HepG2 (cell line): ENCODE results near the gene TELO2. TPM values are rescaled to one million over a fixed set of nuclear protein-coding genes. Genes with fewer than 3 reads are reported as not detected.

Experiments
- ARNT2 ChIP-seq: sonication (generic); formaldehyde crosslinking; IDR thresholded peaks from 2 replicates; pipeline ENCODE4 v1.8.0; 2022; ENCODE audit warnings: mild to moderate bottlenecking, low read depth, missing genetic modification reagents, moderate library complexity
- BRD4 ChIP-seq: sonication (generic); formaldehyde crosslinking; IDR thresholded peaks from 2 replicates; pipeline ENCODE4 v1.4.0; 2020; ENCODE audit warnings: missing genetic modification reagents
- CENPX ChIP-seq: sonication (generic); formaldehyde crosslinking; IDR thresholded peaks from 2 replicates; pipeline ENCODE4 v1.9.0; 2021; ENCODE audit warnings: mild to moderate bottlenecking, missing genetic modification reagents, moderate library complexity
- CHCHD3 ChIP-seq: sonication (generic); formaldehyde crosslinking; IDR thresholded peaks from 2 replicates; pipeline ENCODE4 v1.8.0; 2022; ENCODE audit warnings: mild to moderate bottlenecking, missing genetic modification reagents, moderate library complexity
- CREB1 ChIP-seq, 2 experiments: fragments of 450-650 bp in 1 of 2; IDR thresholded peaks; 2 replicates each; pipeline ENCODE4 v1.6.1; 2016 to 2017; ENCODE audit warnings: control low read depth in 1 of 2, mild to moderate bottlenecking in 1 of 2, missing compliant biosample characterization in 1 of 2, missing genetic modification characterization in 1 of 2
- CSRNP1 ChIP-seq: sonication (generic); formaldehyde crosslinking; IDR thresholded peaks from 2 replicates; pipeline ENCODE4 v1.8.1; 2023; ENCODE audit warnings: mild to moderate bottlenecking, missing genetic modification reagents
- CTCF ChIP-seq: sonication (generic); formaldehyde crosslinking; IDR thresholded peaks from 2 replicates; pipeline ENCODE4 v1.5.0; 2020; ENCODE audit warnings: mild to moderate bottlenecking, missing genetic modification reagents, moderate library complexity
- ELF1 ChIP-seq: sonication (generic); formaldehyde crosslinking; IDR thresholded peaks from 2 replicates; pipeline ENCODE4 v1.4.0; 2020; ENCODE audit warnings: missing genetic modification reagents
- EP300 ChIP-seq, 3 experiments: sonication (generic) in 1 of 3; formaldehyde crosslinking in 1 of 3; IDR thresholded peaks; 2 replicates each; pipeline versions ENCODE4 v1.5.1 to v1.6.1; 2011 to 2020; ENCODE audit warnings: low read depth in 2 of 3, low read length in 2 of 3, borderline replicate concordance in 1 of 3, improper control_type of control experiment in 1 of 3, mild to moderate bottlenecking in 1 of 3, missing genetic modification reagents in 1 of 3, moderate library complexity in 1 of 3
- EZH2 ChIP-seq: conservative IDR thresholded peaks from 2 replicates; pipeline ENCODE4 v1.6.1; 2012; ENCODE audit warnings: mild to moderate bottlenecking, low read depth, low read length, moderate library complexity
- FOXO1 ChIP-seq: sonication (generic); formaldehyde crosslinking; IDR thresholded peaks from 2 replicates; pipeline ENCODE4 v1.4.0; 2020; ENCODE audit warnings: missing genetic modification reagents
- HMG20A ChIP-seq: IDR thresholded peaks from 2 replicates; pipeline ENCODE4 v1.6.1; 2016; ENCODE audit warnings: borderline replicate concordance
- KDM1A ChIP-seq: IDR thresholded peaks from 2 replicates; pipeline ENCODE4 v1.6.1; 2016; ENCODE audit warnings: missing compliant biosample characterization
- KDM4B ChIP-seq: sonication (generic); formaldehyde crosslinking; IDR thresholded peaks from 2 replicates; pipeline ENCODE4 v1.4.0; 2020; ENCODE audit warnings: missing genetic modification reagents
- MIER3 ChIP-seq: IDR thresholded peaks from 2 replicates; pipeline ENCODE4 v1.6.1; 2016; ENCODE audit warnings: missing compliant biosample characterization, borderline replicate concordance
- MZF1 ChIP-seq: sonication (generic); formaldehyde crosslinking; IDR thresholded peaks from 2 replicates; pipeline ENCODE4 v1.8.1; 2023; ENCODE audit warnings: mild to moderate bottlenecking, missing genetic modification reagents, borderline replicate concordance
- NR2F1 ChIP-seq, 2 experiments: fragments of 450-650 bp in 1 of 2; formaldehyde crosslinking in 1 of 2; IDR thresholded peaks; 2 replicates each; pipeline versions ENCODE4 v1.5.0 to v1.6.1; 2016 to 2020; ENCODE audit warnings: mild to moderate bottlenecking in 1 of 2, missing compliant biosample characterization in 1 of 2, missing genetic modification reagents in 1 of 2, moderate library complexity in 1 of 2
- PTBP1 ChIP-seq: fragments of 200-400 bp; formaldehyde crosslinking; IDR thresholded peaks from 2 replicates; pipeline ENCODE4 v1.6.1; 2018; ENCODE audit warnings: low read length, low read depth; ENCODE audit not compliant: poor library complexity, severe bottlenecking
- SP4 ChIP-seq: sonication (generic); formaldehyde crosslinking; IDR thresholded peaks from 2 replicates; pipeline ENCODE4 v1.8.1; 2023; ENCODE audit warnings: mild to moderate bottlenecking, missing genetic modification reagents
- SRSF4 ChIP-seq: fragments of 200-400 bp; formaldehyde crosslinking; IDR thresholded peaks from one replicate; pipeline ENCODE4 v1.6.1; 2018; ENCODE audit warnings: mild to moderate bottlenecking, low read depth, low read length, moderate library complexity; ENCODE audit not compliant: poor library complexity, severe bottlenecking
- SSRP1 ChIP-seq: IDR thresholded peaks from 2 replicates; pipeline ENCODE4 v1.6.1; 2016; ENCODE audit warnings: control low read depth
- TSC22D2 ChIP-seq: sonication (generic); formaldehyde crosslinking; IDR thresholded peaks from 2 replicates; pipeline ENCODE4 v1.5.1; 2020; ENCODE audit warnings: missing genetic modification reagents, mild to moderate bottlenecking, borderline replicate concordance
- ZNF326 ChIP-seq: sonication (generic); formaldehyde crosslinking; IDR thresholded peaks from 2 replicates; pipeline ENCODE4 v1.4.0; 2020; ENCODE audit warnings: missing genetic modification reagents, borderline replicate concordance
- ZNF33B ChIP-seq: sonication (generic); formaldehyde crosslinking; IDR thresholded peaks from 2 replicates; pipeline ENCODE4 v1.5.1; 2020; ENCODE audit warnings: mild to moderate bottlenecking, missing genetic modification reagents
- ZNF446 ChIP-seq: sonication (generic); formaldehyde crosslinking; IDR thresholded peaks from 2 replicates; pipeline ENCODE4 v1.5.0; 2020; ENCODE audit warnings: mild to moderate bottlenecking, missing genetic modification reagents
- ZNF713 ChIP-seq: sonication (generic); formaldehyde crosslinking; IDR thresholded peaks from 2 replicates; pipeline ENCODE4 v1.4.0; 2020; ENCODE audit warnings: mild to moderate bottlenecking, missing genetic modification reagents
- ZNF879 ChIP-seq: sonication (generic); formaldehyde crosslinking; IDR thresholded peaks from 2 replicates; pipeline ENCODE4 v1.8.1; 2023; ENCODE audit warnings: missing genetic modification reagents
- polyA plus RNA-seq, 8 experiments: library from polyadenylated mRNA; depleted of rRNA in 3 of 8; stranded (reverse) in 7 of 8; unstranded in 1 of 8; fragments of >200 nt; fragmentation: Illumina TruSeq in 4 of 8; extraction: Trizol in 4 of 8; gene quantifications; 2 replicates each; pipeline versions ENCODE4 v1.2.1 to v1.2.3, GENCODE V29; 2011 to 2016; ENCODE audit warnings: low read depth in 4 of 8, missing spikeins in 1 of 8, mixed read lengths in 1 of 8; ENCODE audit not compliant: insufficient read depth in 1 of 8
- total RNA-seq, 5 experiments: library from RNA; depleted of rRNA; stranded (reverse); fragments of >200 nt; fragmentation: Illumina TruSeq; extraction: Trizol; gene quantifications; 2 replicates each; pipeline ENCODE4 v1.2.3, GENCODE V29; 2016; ENCODE audit warnings: low read depth in 1 of 5

Gene TELO2
- total and polyA plus RNA-seq, 2 of the 13 experiments (the other 11 are each of a cell fraction or from before 2014, with no cell fraction given): 10.1 to 17.9 TPM

GRCh38 chr16:1474796-1475551, 18.2 kb upstream of the TELO2 start, which contains the start of gene CLCN7 (continued):
- peak; percentile 91; the same call in 1 of the 2 replicates for TF ChIP-seq CSRNP1 (CRISPR knock-in tag)
- no peak; the same call in 1 of the 2 replicates for TF ChIP-seq ZNF446
- 0 out of 4 replicates have a peak, but pooled peaks of 1 of the 2 experiments have one; percentile 24 for TF ChIP-seq EP300 (IDR thresholded peaks at IDR 0.05; ENCODE audit: low read depth in 2 of 2, low read length in 2 of 2)
- TF ChIP-seq EP300 (CRISPR knock-in tag; IDR thresholded peaks at IDR 0.05; ENCODE audit: borderline replicate concordance): peak; percentile 78
- TF ChIP-seq PTBP1: no peak
- TF ChIP-seq ZNF713: peak; percentile 55; the same call in 1 of the 2 replicates
- TF ChIP-seq ARNT2 (CRISPR knock-in tag): peak; percentile 91
- no peak; the same call in 1 of the 2 replicates for TF ChIP-seq HMG20A (CRISPR knock-in tag)
- TF ChIP-seq KDM1A: no peak
- TF ChIP-seq SRSF4: no peak
- TF ChIP-seq MZF1 (CRISPR knock-in tag): no peak
- peak; percentile 46; the same call in 1 of the 2 replicates for TF ChIP-seq MIER3
- TF ChIP-seq BRD4 (CRISPR knock-in tag): peak; percentile 71; the same call in 1 of the 2 replicates
- peak; percentile 74; the same call in 1 of the 2 replicates for TF ChIP-seq CREB1 (IDR thresholded peaks at IDR 0.05)
- TF ChIP-seq CREB1 (CRISPR knock-in tag; IDR thresholded peaks at IDR 0.05): no peak
- TF ChIP-seq FOXO1 (CRISPR knock-in tag): peak; percentile 38; the same call in 1 of the 2 replicates
- no peak for TF ChIP-seq KDM4B (CRISPR knock-in tag)
- no peak for TF ChIP-seq EZH2
- peak; percentile 60; the same call in 1 of the 2 replicates for TF ChIP-seq ZNF879 (CRISPR knock-in tag)
- TF ChIP-seq NR2F1 (CRISPR knock-in tag; IDR thresholded peaks at IDR 0.05): no peak; a peak in 1 of 4 replicates
- no peak for TF ChIP-seq ZNF326 (CRISPR knock-in tag)
- no peak for TF ChIP-seq CTCF
- peak; percentile 63; the same call in 1 of the 2 replicates for TF ChIP-seq CHCHD3 (CRISPR knock-in tag)
- TF ChIP-seq TSC22D2 (CRISPR knock-in tag): peak; percentile 66; the same call in 1 of the 2 replicates
- TF ChIP-seq ELF1 (CRISPR knock-in tag): no peak
- no peak for TF ChIP-seq CENPX (CRISPR knock-in tag)
- peak; percentile 42; the same call in 1 of the 2 replicates for TF ChIP-seq SP4 (CRISPR knock-in tag)
- TF ChIP-seq ZNF33B (CRISPR knock-in tag): peak; percentile 78; the same call in 1 of the 2 replicates
- TF ChIP-seq SSRP1 (CRISPR knock-in tag): no peak
